Endodermal cell (in vitro differentiated cells): Measurements from ENCODE around the gene ARL5C. TPM values are rescaled to one million over a fixed set of nuclear protein-coding genes. Genes with fewer than 3 reads are reported as not detected.
A peak's percentile ranks its signal among the peaks of the same experiment; 100 is the strongest.

Experiments
- DNase-seq: peaks from one replicate; pipeline ENCODE4 v3.0.0-alpha.2; 2017
- H3K27ac ChIP-seq: 2 replicates; pipeline ENCODE4 v1.5.1; 2013; ENCODE audit warnings: mild to moderate bottlenecking, low read depth, low read length, moderate library complexity
- H3K27me3 ChIP-seq: 2 replicates; pipeline ENCODE4 v1.6.1; 2013; ENCODE audit warnings: mild to moderate bottlenecking, low read length, moderate library complexity; ENCODE audit not compliant: insufficient read depth, control insufficient read depth, poor library complexity, severe bottlenecking
- H3K36me3 ChIP-seq: 2 replicates; pipeline ENCODE4 v1.7.0; 2013; ENCODE audit warnings: mild to moderate bottlenecking, low read length, moderate library complexity; ENCODE audit not compliant: control insufficient read depth, insufficient read depth
- H3K4me1 ChIP-seq: one replicate; pipeline ENCODE4 v1.7.0; 2013; ENCODE audit warnings: low read length; ENCODE audit not compliant: control insufficient read depth, insufficient read depth
- H3K4me3 ChIP-seq: 2 replicates; pipeline ENCODE4 v1.5.1; 2013; ENCODE audit warnings: mild to moderate bottlenecking, low read length, moderate library complexity
- H3K9ac ChIP-seq: 2 replicates; pipeline ENCODE4 v1.6.1; 2013; ENCODE audit warnings: mild to moderate bottlenecking, low read length, moderate library complexity; ENCODE audit not compliant: poor library complexity, severe bottlenecking; ENCODE audit errors: extremely low read depth
- H3K9me3 ChIP-seq: 2 replicates; pipeline ENCODE4 v1.6.1; 2013; ENCODE audit warnings: mild to moderate bottlenecking, low read length, moderate library complexity; ENCODE audit not compliant: control insufficient read depth
- H3K27ac Mint-ChIP-seq: 2 replicates; pipeline ENCODE4 v1.8.0; 2020; ENCODE audit warnings: mixed read lengths
- H3K27me3 Mint-ChIP-seq: 2 replicates; pipeline ENCODE4 v1.8.0; 2021; ENCODE audit warnings: mild to moderate bottlenecking, mixed read lengths; ENCODE audit not compliant: insufficient read depth
- H3K36me3 Mint-ChIP-seq: 2 replicates; pipeline ENCODE4 v1.8.0; 2020; ENCODE audit warnings: low read depth, mixed read lengths
- H3K4me1 Mint-ChIP-seq: 2 replicates; pipeline ENCODE4 v1.8.0; 2020; ENCODE audit warnings: mixed read lengths
- H3K4me3 Mint-ChIP-seq: 2 replicates; pipeline ENCODE4 v1.8.0; 2020; ENCODE audit warnings: mild to moderate bottlenecking, moderate library complexity, mixed read lengths
- H3K9me3 Mint-ChIP-seq: 2 replicates; pipeline ENCODE4 v1.8.0; 2020; ENCODE audit warnings: mild to moderate bottlenecking, mixed read lengths
- CTCF ChIP-seq: fragments of 200-600 bp; sonication (generic); conservative IDR thresholded peaks from 2 replicates; pipeline ENCODE4 v1.5.0; 2021; ENCODE audit warnings: antibody characterized with exemption, mild to moderate bottlenecking
- WGBS, 2 experiments: methylation state at CpG; one replicate each; pipeline versions ENCODE4 v1.1.5 to v1.1.7; 2013; ENCODE audit warnings: missing lambda C conversion rate in 2 of 2, mixed read lengths in 1 of 2; ENCODE audit not compliant: insufficient coverage in 1 of 2, insufficient read length in 1 of 2; 5-methylcytosine and 5-hydroxymethylcytosine counted together
- total RNA-seq, 2 donors: library from RNA; stranded (reverse); fragmentation: NEBNext Ultra II Directional in 1 of 2; extraction: Animal tissue kit (Norgen Biotek cat#: 25700) in 1 of 2; gene quantifications; 2 replicates in 1 of 2; 3 replicates in 1 of 2; pipeline ENCODE4 v1.2.1, GENCODE V29; 2021

The ARL5C gene
- total RNA-seq, 2 donors from 2014 or later = not detected

GRCh38 chr17:39194985-39195524, 29.1 kb upstream of the ARL5C start:
- TF ChIP-seq CTCF = no peak
- peak; percentile 89 for DNase-seq
- H3K4me3 Mint-ChIP-seq = peak overlapping the region; percentile 98
- no peaks in the 10 kb centered on the region for H3K9me3 Mint-ChIP-seq
- H3K27ac Mint-ChIP-seq = peak overlapping the region; percentile 14
- no peaks in the 10 kb centered on the region for H3K27me3 Mint-ChIP-seq
- Histone ChIP-seq H3K27ac (no peak overlapping the region), H3K27me3 (no peaks in the 10 kb centered on the region), H3K4me3 (peak overlapping the region; percentile 72), H3K9me3 (no peaks in the 10 kb centered on the region), H3K9ac (no peak overlapping the region), H3K4me1 (no peaks in the 10 kb centered on the region), H3K36me3 (peaks cover 14% of the 10 kb centered on the region)
- WGBS, 2 experiments = 45 to 46% methylated on average over 4 to 9 of the region's 10 CpGs
- peaks cover 20% of the 10 kb centered on the region for H3K36me3 Mint-ChIP-seq
- H3K4me1 Mint-ChIP-seq = peaks cover 27% of the 10 kb centered on the region

- H3K4me3 ChIP-seq = peak overlapping the region; percentile 72
- DNase-seq = peak; percentile 96
- TF ChIP-seq CTCF = peak; percentile 67
- Mint-ChIP-seq H3K27me3 (no peaks in the 10 kb centered on the region), H3K36me3 (peaks cover 21% of the 10 kb centered on the region), H3K4me1 (peaks cover 24% of the 10 kb centered on the region), H3K9me3 (no peaks in the 10 kb centered on the region), H3K27ac (peak overlapping the region; percentile 14), H3K4me3 (peak overlapping the region; percentile 98)
- H3K36me3 ChIP-seq = peaks cover 14% of the 10 kb centered on the region
- WGBS, 2 experiments = 46% methylated on average over 7 to 20 of the region's 20 CpGs
- no peak overlapping the region for H3K27ac ChIP-seq
- H3K9ac ChIP-seq = no peak overlapping the region
- no peaks in the 10 kb centered on the region for H3K27me3 ChIP-seq
- H3K4me1 ChIP-seq = no peaks in the 10 kb centered on the region
- H3K9me3 ChIP-seq = no peaks in the 10 kb centered on the region
Observed at GRCh38 chr17:39194089-39194984, 28.4 kb upstream of the ARL5C start.

GRCh38 chr17:39193346-39193745, 27.4 kb upstream of the ARL5C start:
- Histone ChIP-seq H3K27ac (no peak overlapping the region), H3K9me3 (no peaks in the 10 kb centered on the region), H3K4me1 (no peaks in the 10 kb centered on the region), H3K36me3 (peaks cover 14% of the 10 kb centered on the region), H3K27me3 (no peaks in the 10 kb centered on the region), H3K4me3 (no peak overlapping the region), H3K9ac (no peak overlapping the region)
- no peak for TF ChIP-seq CTCF
- no peak overlapping the region for H3K27ac Mint-ChIP-seq
- no peak for DNase-seq
- peaks cover 17% of the 10 kb centered on the region for H3K4me1 Mint-ChIP-seq
- H3K9me3 Mint-ChIP-seq = no peaks in the 10 kb centered on the region
- H3K27me3 Mint-ChIP-seq = no peaks in the 10 kb centered on the region
- H3K36me3 Mint-ChIP-seq = peaks cover 22% of the 10 kb centered on the region
- H3K4me3 Mint-ChIP-seq = no peak overlapping the region
- WGBS, 2 experiments = 84 to 100% methylated on average over 4 to 9 of the region's 10 CpGs
